Measurements from ENCODE around the gene FFAR4. TPM values are rescaled to one million over a fixed set of nuclear protein-coding genes. Genes with fewer than 3 reads are reported as not detected.

Gene FFAR4
- polyA plus RNA-seq, 5 donors = 0.09 to 0.18 (median 0.13) TPM

DNA sequence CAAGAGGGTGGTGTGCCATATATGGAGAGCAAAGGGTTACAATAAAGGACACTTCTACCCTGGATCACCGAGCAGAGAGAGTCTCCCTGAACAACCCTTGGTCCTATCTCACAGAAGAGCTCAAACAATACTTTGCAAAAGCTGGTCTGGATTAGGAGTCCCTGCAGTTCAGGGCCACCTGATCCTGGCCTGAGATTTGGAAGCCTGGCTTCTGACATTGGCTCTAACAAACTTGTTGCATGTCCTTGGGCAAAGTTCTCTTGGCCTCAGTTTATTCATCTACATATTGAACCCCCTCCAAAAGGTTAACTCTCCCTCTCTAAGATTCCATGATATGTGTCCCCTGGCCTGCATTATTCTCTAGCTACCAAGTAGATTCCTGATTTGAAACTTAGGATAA, 32.9 kb downstream of the FFAR4 start:
- no peak for DNase-seq

- no peak for DNase-seq
Observed at GRCh38 chr10:93599778-93600177, 33.3 kb downstream of the FFAR4 start.

GRCh38 chr10:93600446-93601145, 34.1 kb downstream of the FFAR4 start:
- peak; percentile 40 for DNase-seq

DNA sequence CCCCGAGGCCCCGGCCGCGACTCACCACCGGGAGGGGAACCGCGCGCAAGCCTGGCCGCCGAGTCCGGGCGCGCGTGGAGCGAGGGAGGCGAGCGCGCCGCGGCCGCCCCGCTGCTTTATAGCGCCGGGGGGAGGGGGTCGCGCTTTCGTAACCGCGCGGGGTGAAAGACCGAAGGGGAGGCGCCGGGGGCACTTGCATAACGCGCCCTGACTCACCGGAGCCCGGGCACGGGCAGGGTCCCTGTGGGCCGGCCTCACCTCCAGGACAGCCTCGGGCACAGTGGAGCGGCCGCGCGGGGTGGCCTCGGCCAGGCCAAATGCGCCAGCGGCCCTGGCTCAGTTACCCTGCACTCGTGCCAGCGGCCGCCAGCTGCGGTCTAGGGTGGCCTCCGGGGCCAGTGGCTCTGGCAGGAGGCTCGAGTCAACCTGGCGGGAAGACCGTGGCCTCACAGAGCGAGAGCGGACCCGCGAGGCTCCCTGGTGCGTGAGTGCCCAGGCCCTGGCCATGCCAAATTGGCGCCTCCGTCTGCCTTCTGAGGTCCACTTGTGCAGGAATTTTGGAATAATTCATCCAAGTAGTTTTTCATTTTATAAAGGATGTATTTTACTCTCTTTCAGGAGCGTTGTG, 34.8 kb downstream of the FFAR4 start, which contains the start of gene RBP4:
Gene RBP4, minus strand, starts transcription at position 90 of the 628 bp plus-strand sequence. CDS start 207 bp downstream, outside the sequence.
- peak; percentile 12 to 17 for DNase-seq

DNA sequence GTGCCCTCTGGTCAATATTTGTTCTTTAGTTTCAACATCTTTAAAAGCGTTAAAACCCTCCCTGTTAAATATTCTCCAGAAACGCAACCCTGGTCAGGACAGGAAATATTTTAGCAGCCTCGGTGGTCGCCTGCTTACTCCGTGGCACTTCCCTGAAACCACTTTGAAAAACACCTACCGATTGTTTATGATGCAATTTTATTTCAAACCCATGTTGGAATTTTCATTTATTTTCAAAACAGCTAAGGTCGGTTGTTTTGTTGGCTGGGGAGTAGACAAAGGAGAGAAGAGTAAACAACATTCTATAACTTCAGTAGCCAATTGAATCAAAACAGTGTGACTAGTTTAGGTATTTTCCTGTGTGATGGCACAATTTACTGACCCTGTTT, 35.3 kb downstream of the FFAR4 start:
- no peak for DNase-seq

- no peak for DNase-seq
Observed at GRCh38 chr10:93603023-93603422, 36.6 kb downstream of the FFAR4 start.

DNA sequence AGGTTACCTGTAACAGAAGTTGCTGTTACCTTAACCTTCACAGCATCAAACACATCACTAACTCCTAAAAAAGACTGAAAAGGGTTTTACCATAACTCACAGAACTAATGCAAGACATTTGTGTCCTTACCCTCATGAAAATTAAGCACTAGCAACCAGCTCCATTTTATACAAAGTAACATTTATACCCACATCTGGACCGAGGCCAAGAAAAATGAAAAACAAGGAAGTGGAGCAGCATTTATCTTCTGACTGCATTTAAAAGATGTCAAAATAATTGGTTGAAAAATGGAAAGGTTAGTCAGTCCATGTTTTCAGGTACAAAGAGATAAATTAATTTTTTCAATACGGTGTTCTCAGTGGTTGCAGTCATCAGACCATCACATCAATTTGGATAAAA, 37.7 kb downstream of the FFAR4 start:
- DNase-seq = no peak

GRCh38 chr10:93608421-93608820, 42.0 kb downstream of the FFAR4 start:
- DNase-seq = no peak

GRCh38 chr10:93612311-93612710, 45.8 kb downstream of the FFAR4 start, which contains the start of gene PDE6C:
Gene PDE6C (plus strand): TSS chr10:93612537. CDS start chr10:93612726, 189 bp downstream.
- DNase-seq = no peak

GRCh38 chr10:93613126-93613525, 46.7 kb downstream of the FFAR4 start:
- no peak for DNase-seq

DNA sequence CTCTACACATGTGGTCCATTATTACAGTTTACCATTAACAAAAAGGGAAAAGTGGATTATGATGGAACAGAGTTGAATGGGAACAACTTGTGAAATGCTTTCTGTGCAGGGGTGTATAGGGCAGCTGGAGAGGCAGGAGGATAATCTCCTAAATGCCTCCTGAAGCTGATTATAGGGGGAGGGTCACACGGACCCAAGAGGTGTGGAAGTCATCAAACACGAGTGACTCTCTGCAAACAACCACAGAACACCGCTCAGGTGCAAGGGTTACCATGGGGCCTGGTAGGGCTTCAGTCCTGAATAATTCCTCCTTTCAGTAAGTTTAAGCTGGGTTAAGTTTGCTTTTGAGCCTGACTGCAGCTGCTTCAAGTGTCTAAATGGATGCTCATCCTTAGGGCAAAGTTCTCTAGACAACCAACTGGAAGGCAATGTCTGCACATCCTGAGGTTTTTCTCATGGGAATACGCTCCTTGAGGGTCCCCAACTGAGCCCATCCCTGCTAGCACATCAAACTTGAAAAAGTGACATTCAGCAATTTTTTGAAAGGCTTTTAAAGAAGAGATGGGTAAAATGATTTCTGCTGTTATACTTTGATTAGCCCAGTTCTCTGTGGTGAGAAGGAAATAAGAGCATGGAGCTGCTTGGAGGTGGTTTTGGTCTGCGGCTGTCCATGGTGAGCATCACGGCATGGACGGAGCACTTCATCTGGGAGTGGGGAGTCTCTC, 47.8 kb downstream of the FFAR4 start:
- no peak for DNase-seq

DNA sequence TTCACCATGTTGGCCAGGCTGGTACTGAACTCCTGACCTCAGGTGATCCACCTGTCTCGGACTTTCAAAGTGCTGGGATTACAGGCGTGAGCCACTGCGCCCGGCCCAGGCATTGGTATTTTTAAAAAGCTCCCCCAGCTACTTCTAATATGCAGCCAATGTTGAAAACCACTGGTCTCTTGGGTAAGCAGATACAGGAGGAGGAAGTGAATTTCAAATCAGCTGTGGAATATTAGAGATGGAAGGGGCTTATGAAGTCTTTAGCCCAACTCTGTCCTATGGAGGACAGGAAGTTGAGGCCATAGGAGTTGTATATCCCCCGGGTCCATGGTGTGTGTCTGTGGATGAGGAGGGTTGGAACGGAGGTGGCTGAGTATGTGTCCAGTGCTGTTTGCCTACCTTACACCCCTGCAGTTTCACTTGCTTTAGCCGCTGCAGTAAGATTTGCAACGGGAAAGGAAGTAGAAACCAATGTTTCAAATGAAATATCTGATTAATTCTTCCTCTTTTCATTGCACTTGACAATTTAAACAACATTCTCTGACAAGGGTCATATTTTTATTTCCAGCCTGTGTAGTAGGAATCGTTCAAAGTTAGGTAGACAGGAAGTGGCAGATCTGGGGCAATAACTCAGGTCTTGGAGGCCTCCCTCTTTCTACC, 49.2 kb downstream of the FFAR4 start:
- DNase-seq = no peak

GRCh38 chr10:93620925-93621324, 54.5 kb downstream of the FFAR4 start:
- DNase-seq = no peak

DNA sequence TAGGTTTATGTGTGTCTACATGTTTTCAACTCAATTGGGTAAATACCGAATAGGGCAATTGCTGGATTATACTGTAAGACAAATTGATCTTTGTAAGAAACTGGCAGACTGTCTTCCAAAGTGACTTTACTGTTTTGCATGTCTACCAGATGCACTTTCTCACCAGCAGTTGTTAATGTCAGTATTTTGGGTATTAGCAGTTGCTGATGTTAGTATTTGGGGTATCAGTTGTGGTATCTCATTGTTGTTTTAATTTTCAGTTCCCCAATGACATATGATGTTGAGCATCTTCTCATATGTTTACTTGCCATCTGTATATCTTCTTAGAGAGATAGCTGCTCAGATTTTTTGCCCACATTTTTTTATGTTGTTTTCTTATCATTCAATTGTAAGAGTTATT, 56.5 kb downstream of the FFAR4 start:
- DNase-seq = no peak

DNA sequence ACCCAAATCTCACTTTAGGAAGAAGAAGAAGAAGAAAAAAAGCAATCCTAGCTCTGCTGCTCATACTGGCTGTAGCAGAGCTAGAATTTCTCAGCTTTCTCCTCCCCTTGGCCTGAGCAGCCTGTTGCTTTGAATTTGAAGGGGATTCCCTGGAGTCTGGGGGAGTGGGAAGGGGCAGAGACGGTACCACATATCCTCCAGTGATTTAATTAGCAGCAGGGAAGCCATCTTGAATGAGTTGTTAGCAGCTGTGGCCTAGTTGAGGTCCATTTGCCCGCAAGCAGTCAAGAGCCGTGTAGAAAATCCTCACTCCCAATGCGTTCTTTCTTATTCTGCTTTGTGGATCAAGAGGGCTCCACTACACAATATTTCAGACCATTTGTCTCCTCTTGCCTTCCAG, 62.4 kb downstream of the FFAR4 start:
- DNase-seq = no peak

DNA sequence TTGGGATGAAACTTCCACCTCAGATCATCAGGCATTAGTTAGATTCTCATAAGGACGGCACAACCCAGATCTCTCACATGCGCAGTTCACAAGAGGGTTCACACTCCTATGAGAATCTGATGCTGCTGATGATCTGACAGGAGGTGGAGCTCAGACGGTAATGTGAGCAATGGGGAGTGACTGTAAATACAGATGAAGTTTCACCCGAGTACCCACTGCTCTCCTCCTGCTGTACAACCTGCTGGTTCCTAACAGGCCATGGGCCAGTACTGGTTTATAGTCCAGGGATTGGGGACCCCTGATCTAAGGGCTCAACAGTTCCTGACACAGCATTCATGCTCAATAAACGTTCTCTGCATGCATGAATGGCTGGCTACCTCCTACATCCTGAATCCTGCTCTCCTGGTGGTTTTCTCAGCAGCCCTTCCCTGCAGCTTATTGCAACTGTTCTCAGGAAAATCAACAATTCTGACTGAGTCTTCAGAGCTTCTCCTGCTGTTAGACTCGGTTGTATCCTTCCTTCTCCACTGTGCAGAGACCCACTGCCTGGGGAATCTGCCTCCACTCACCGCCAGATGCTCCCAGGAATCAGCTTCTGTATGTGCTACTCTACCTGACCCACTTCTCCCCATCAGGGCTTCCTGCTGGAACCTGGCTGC, 63.3 kb downstream of the FFAR4 start:
- no peak for DNase-seq

GRCh38 chr10:93630625-93631557, 64.4 kb downstream of the FFAR4 start:
- peak in 1 of 2 donors; percentile 1 for DNase-seq

All from right lung (tissue), 5 donors.